Measurements from ENCODE around the gene STX17. TPM values are rescaled to one million over a fixed set of nuclear protein-coding genes. Genes with fewer than 3 reads are reported as not detected.

Gene STX17
- total RNA-seq, 1 donor from 2014 or later, result 20.2 TPM

GRCh38 chr9:99896119-99896518, 10.3 kb upstream of the STX17 start:
- H3K36me3 Mint-ChIP-seq (ENCODE audit: low read depth), result no peaks in the 10 kb centered on the region
- no peaks in the 10 kb centered on the region for H3K4me1 Mint-ChIP-seq (ENCODE audit: low read depth)
- DNase-seq (ENCODE audit: low spot score), result no peak
- H3K27ac Mint-ChIP-seq (ENCODE audit: unreplicated experiment), result no peak overlapping the region
- H3K27me3 Mint-ChIP-seq (ENCODE audit: low read depth), result peaks cover 42% of the 10 kb centered on the region
- no peak overlapping the region for H3K4me3 Mint-ChIP-seq (ENCODE audit: unreplicated experiment)
- no peaks in the 10 kb centered on the region for H3K9me3 Mint-ChIP-seq (ENCODE audit: low read depth)
- no peak for TF ChIP-seq CTCF (IDR thresholded peaks at IDR 0.05)

GRCh38 chr9:99903393-99903792, 3.1 kb upstream of the STX17 start:
- no peak overlapping the region for H3K4me3 Mint-ChIP-seq (ENCODE audit: unreplicated experiment)
- peaks cover 16% of the 10 kb centered on the region for H3K4me1 Mint-ChIP-seq (ENCODE audit: low read depth)
- peaks cover 2% of the 10 kb centered on the region for H3K36me3 Mint-ChIP-seq (ENCODE audit: low read depth)
- H3K27ac Mint-ChIP-seq (ENCODE audit: unreplicated experiment), result no peak overlapping the region
- TF ChIP-seq CTCF (IDR thresholded peaks at IDR 0.05), result no peak
- no peak for DNase-seq (ENCODE audit: low spot score)
- peaks cover 26% of the 10 kb centered on the region for H3K27me3 Mint-ChIP-seq (ENCODE audit: low read depth)
- peaks cover 3% of the 10 kb centered on the region for H3K9me3 Mint-ChIP-seq (ENCODE audit: low read depth)

GRCh38 chr9:99905833-99906402, 536 bp upstream of the STX17 start:
- H3K36me3 Mint-ChIP-seq (ENCODE audit: low read depth), result peaks cover 2% of the 10 kb centered on the region
- H3K4me1 Mint-ChIP-seq (ENCODE audit: low read depth), result peaks cover 16% of the 10 kb centered on the region
- peak overlapping the region; percentile 84 for H3K27ac Mint-ChIP-seq (ENCODE audit: unreplicated experiment)
- DNase-seq (ENCODE audit: low spot score), result no peak
- no peak for TF ChIP-seq CTCF (IDR thresholded peaks at IDR 0.05)
- peaks cover 3% of the 10 kb centered on the region for H3K9me3 Mint-ChIP-seq (ENCODE audit: low read depth)
- H3K4me3 Mint-ChIP-seq (ENCODE audit: unreplicated experiment), result peak overlapping the region; percentile 98
- peaks cover 12% of the 10 kb centered on the region for H3K27me3 Mint-ChIP-seq (ENCODE audit: low read depth)

- peak overlapping the region; percentile 95 for H3K27ac Mint-ChIP-seq (ENCODE audit: unreplicated experiment)
- TF ChIP-seq CTCF (IDR thresholded peaks at IDR 0.05), result no peak
- peak overlapping the region; percentile 98 for H3K4me3 Mint-ChIP-seq (ENCODE audit: unreplicated experiment)
- peaks cover 16% of the 10 kb centered on the region for H3K4me1 Mint-ChIP-seq (ENCODE audit: low read depth)
- peaks cover 8% of the 10 kb centered on the region for H3K27me3 Mint-ChIP-seq (ENCODE audit: low read depth)
- peaks cover 2% of the 10 kb centered on the region for H3K36me3 Mint-ChIP-seq (ENCODE audit: low read depth)
- H3K9me3 Mint-ChIP-seq (ENCODE audit: low read depth), result peaks cover 2% of the 10 kb centered on the region
- no peak for DNase-seq (ENCODE audit: low spot score)
Observed at GRCh38 chr9:99907208-99907532, 716 bp downstream of the STX17 start.

GRCh38 chr9:99911600-99911999, 5.1 kb downstream of the STX17 start:
- Mint-ChIP-seq H3K4me1 (ENCODE audit: low read depth) (peaks cover 11% of the 10 kb centered on the region), H3K36me3 (ENCODE audit: low read depth) (peaks cover 2% of the 10 kb centered on the region), H3K27me3 (ENCODE audit: low read depth) (no peaks in the 10 kb centered on the region), H3K9me3 (ENCODE audit: low read depth) (no peaks in the 10 kb centered on the region), H3K27ac (ENCODE audit: unreplicated experiment) (no peak overlapping the region), H3K4me3 (ENCODE audit: unreplicated experiment) (no peak overlapping the region)
- TF ChIP-seq CTCF (IDR thresholded peaks at IDR 0.05), result no peak
- DNase-seq (ENCODE audit: low spot score), result no peak

Measured in chondrocyte (in vitro differentiated cells).